Peyer's patch (tissue), 4 donors: ENCODE results near the gene F7.
"Not testable (repeated sequence)": the region's sequence is repeated elsewhere in the genome, so short reads cannot be mapped to it uniquely, and the experiment has no call there.

Source experiments
- POLR2A ChIP-seq, 2 donors: fragments of 450-650 bp; IDR thresholded peaks; one replicate each; pipeline ENCODE4 v1.5.1; 2017; ENCODE audit warnings: antibody characterized with exemption in 2 of 2, mild to moderate bottlenecking in 2 of 2, moderate library complexity in 2 of 2
- TF ChIP-seq, protein P1 (sequence below), 6 experiments: fragments of 450-650 bp in 4 of 6; fragments of 200-600 bp in 2 of 6; sonication (generic) in 1 of 6; IDR thresholded peaks; one replicate each; pipeline ENCODE4 v1.5.1; 2017 to 2019; ENCODE audit warnings: antibody characterized with exemption in 6 of 6, mild to moderate bottlenecking in 3 of 6, moderate library complexity in 1 of 6

DNA sequence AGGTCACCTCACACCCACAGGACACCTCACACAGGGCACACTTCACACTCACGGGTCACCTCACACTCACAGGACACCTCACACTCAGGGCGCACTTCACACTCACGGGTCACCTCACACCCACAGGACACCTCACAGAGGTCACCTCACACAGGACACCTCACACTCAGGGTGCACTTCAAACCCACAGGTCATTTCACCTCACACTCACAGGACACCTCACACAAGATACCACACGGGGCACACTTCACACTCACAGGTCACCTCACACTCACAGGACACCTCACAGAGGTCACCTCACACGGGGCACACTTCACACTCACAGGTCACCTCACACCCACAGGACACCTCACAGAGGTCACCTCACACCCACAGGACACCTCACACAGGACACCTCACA lies 6.2 kb downstream of the F7 start:
- TF ChIP-seq POLR2A (IDR thresholded peaks at IDR 0.05) = not testable (repeated sequence)
- TF ChIP-seq, protein P1, sequence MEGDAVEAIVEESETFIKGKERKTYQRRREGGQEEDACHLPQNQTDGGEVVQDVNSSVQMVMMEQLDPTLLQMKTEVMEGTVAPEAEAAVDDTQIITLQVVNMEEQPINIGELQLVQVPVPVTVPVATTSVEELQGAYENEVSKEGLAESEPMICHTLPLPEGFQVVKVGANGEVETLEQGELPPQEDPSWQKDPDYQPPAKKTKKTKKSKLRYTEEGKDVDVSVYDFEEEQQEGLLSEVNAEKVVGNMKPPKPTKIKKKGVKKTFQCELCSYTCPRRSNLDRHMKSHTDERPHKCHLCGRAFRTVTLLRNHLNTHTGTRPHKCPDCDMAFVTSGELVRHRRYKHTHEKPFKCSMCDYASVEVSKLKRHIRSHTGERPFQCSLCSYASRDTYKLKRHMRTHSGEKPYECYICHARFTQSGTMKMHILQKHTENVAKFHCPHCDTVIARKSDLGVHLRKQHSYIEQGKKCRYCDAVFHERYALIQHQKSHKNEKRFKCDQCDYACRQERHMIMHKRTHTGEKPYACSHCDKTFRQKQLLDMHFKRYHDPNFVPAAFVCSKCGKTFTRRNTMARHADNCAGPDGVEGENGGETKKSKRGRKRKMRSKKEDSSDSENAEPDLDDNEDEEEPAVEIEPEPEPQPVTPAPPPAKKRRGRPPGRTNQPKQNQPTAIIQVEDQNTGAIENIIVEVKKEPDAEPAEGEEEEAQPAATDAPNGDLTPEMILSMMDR (IDR thresholded peaks at IDR 0.05) = not testable (repeated sequence)
